Activated CD8-positive, alpha-beta memory T cell treated with anti-CD3 and anti-CD28 coated beads, Interleukin-2, amount 50 U/mL, for 1 hour (primary cell): ENCODE measurements around the gene LRRC73.
"Not testable (repeated sequence)": the region's sequence is repeated elsewhere in the genome, so short reads cannot be mapped to it uniquely, and the experiment has no call there.

Source experiments
- DNase-seq: peaks from one replicate; pipeline ENCODE4 v3.0.0-alpha.2; 2020; ENCODE audit errors: extremely low read depth

LRRC73 gene

GRCh38 chr6:43509984-43510826 lies at the start of gene LRRC73:
Gene LRRC73 (minus strand): TSS chr6:43510346. CDS start chr6:43509785, 561 bp downstream.
- DNase-seq: peak; percentile 29

GRCh38 chr6:43559328-43559727 lies 49.2 kb upstream of the LRRC73 start:
- DNase-seq: no peak

- DNase-seq: not testable (repeated sequence)
Observed at GRCh38 chr6:43557620-43558019, 47.5 kb upstream of the LRRC73 start.

- DNase-seq: no peak
Observed at GRCh38 chr6:43547222-43547621, 37.1 kb upstream of the LRRC73 start.

GRCh38 chr6:43544461-43544860 lies 34.3 kb upstream of the LRRC73 start:
- no peak for DNase-seq

- DNase-seq: no peak
Observed at GRCh38 chr6:43541774-43542471, 31.8 kb upstream of the LRRC73 start.

- no peak for DNase-seq
Observed at GRCh38 chr6:43540507-43540906, 30.4 kb upstream of the LRRC73 start.

GRCh38 chr6:43539409-43539808 lies 29.3 kb upstream of the LRRC73 start:
- not testable (repeated sequence) for DNase-seq

GRCh38 chr6:43538986-43539385 lies 28.8 kb upstream of the LRRC73 start:
- not testable (repeated sequence) for DNase-seq

GRCh38 chr6:43532201-43532600 lies 22.1 kb upstream of the LRRC73 start:
- no peak for DNase-seq

- DNase-seq: no peak
Observed at GRCh38 chr6:43524483-43524961, 14.4 kb upstream of the LRRC73 start.

- DNase-seq: no peak
Observed at GRCh38 chr6:43523284-43523683, 13.1 kb upstream of the LRRC73 start.

- DNase-seq: no peak
Observed at GRCh38 chr6:43522547-43523261, 12.6 kb upstream of the LRRC73 start.

- no peak for DNase-seq
Observed at GRCh38 chr6:43521836-43522235, 11.7 kb upstream of the LRRC73 start.

GRCh38 chr6:43520097-43520496 lies 10.0 kb upstream of the LRRC73 start:
- no peak for DNase-seq

- no peak for DNase-seq
Observed at GRCh38 chr6:43517505-43518357, 7.6 kb upstream of the LRRC73 start.

- DNase-seq: peak; percentile 95
Observed at GRCh38 chr6:43516697-43517504, 6.8 kb upstream of the LRRC73 start, which contains the start of the genes POLR1C and YIPF3. Gene POLR1C (plus strand): TSS chr6:43517089. CDS start chr6:43517110, 21 bp downstream. Gene YIPF3 (minus strand): TSS chr6:43516926. CDS start chr6:43516807, 119 bp downstream.

- no peak for DNase-seq
Observed at GRCh38 chr6:43516367-43516696, 6.2 kb upstream of the LRRC73 start.

- no peak for DNase-seq
Observed at GRCh38 chr6:43515808-43516207, 5.7 kb upstream of the LRRC73 start.

- no peak for DNase-seq
Observed at GRCh38 chr6:43511824-43512415, 1.8 kb upstream of the LRRC73 start.
